ENCODE results near the gene CCDC154. TPM values are rescaled to one million over a fixed set of nuclear protein-coding genes. Genes with fewer than 3 reads are reported as not detected.

CCDC154 gene
- total and polyA plus RNA-seq, 4 experiments from 2014 or later, result 0.13 to 14.7 (median 12.1) TPM; not detected in 1

- intact Hi-C loops (cut with micrococcal nuclease), result no loop called here
- no peak for DNase-seq
- Histone ChIP-seq H3K4me1 (ENCODE audit: insufficient read depth, low read length) (no peaks in the 10 kb centered on the region), H3K27ac (ENCODE audit: low read depth, low read length) (no peak overlapping the region), H3K4me3 (ENCODE audit: low read length in 2 of 2) (no peak overlapping the region), H3K36me3 (ENCODE audit: insufficient read depth, low read length) (peaks cover 35% of the 10 kb centered on the region), H3K27me3 (ENCODE audit: insufficient read depth, low read length) (no peaks in the 10 kb centered on the region), H3K9me3 (ENCODE audit: control insufficient read depth in 1 of 2, low read length in 2 of 2) (no peaks in the 10 kb centered on the region)
- Mint-ChIP-seq H3K36me3 (peaks cover 28 to 36% of the 10 kb centered on the region in 2 donors), H3K9me3 (peaks cover 0 to 2% (median 0%) of the 10 kb centered on the region in 8 donors), H3K4me3 (no peak overlapping the region), H3K27ac (no peak overlapping the region), H3K4me1 (peaks cover 0 to 1% (median 0%) of the 10 kb centered on the region in 4 donors), H3K27me3 (no peaks in the 10 kb centered on the region)
- ChIA-PET CTCF (ENCODE audit: partially characterized antibody) (no interaction called here), POLR2A (ENCODE audit: partially characterized antibody) (interaction anchor here (0.8 kb wide), 1 partner anchor 13 kb away, joined by 5 read pairs; no protein-coding TSS in a partner anchor)
These were observed 50.7 kb downstream of the CCDC154 start for GRCh38 chr16:1393613-1394176.

- peaks cover 26% of the 10 kb centered on the region for H3K36me3 ChIP-seq (ENCODE audit: insufficient read depth, low read length)
- peaks cover 24 to 31% of the 10 kb centered on the region in 2 donors for H3K36me3 Mint-ChIP-seq
- CTCF ChIA-PET (ENCODE audit: partially characterized antibody), result no interaction called here
These were observed 51.5 kb downstream of the CCDC154 start for GRCh38 chr16:1392826-1393225.

GRCh38 chr16:1390239-1390779 is 54.0 kb downstream of the CCDC154 start:
- peaks cover 0 to 1% (median 0%) of the 10 kb centered on the region in 4 donors for H3K4me1 Mint-ChIP-seq
- Histone ChIP-seq H3K9me3 (ENCODE audit: control insufficient read depth in 1 of 2, low read length in 2 of 2) (no peaks in the 10 kb centered on the region), H3K27ac (ENCODE audit: low read depth, low read length) (no peak overlapping the region), H3K36me3 (ENCODE audit: insufficient read depth, low read length) (peaks cover 26% of the 10 kb centered on the region), H3K27me3 (ENCODE audit: insufficient read depth, low read length) (no peaks in the 10 kb centered on the region), H3K4me1 (ENCODE audit: insufficient read depth, low read length) (no peaks in the 10 kb centered on the region), H3K4me3 (ENCODE audit: low read length in 2 of 2) (no peak overlapping the region)
- H3K27me3 Mint-ChIP-seq, result no peaks in the 10 kb centered on the region
- POLR2A ChIA-PET (ENCODE audit: partially characterized antibody), result interaction anchor here (1.2 to 1.6 kb wide), 2 partner anchors 12 to 31 kb away, joined by 3 read pairs; partner anchors contain the start of gene UQCC4
- peaks cover 20 to 33% of the 10 kb centered on the region in 2 donors for H3K36me3 Mint-ChIP-seq
- H3K9me3 Mint-ChIP-seq, result peaks cover 0 to 2% (median 0%) of the 10 kb centered on the region in 8 donors
- peak overlapping the region in 1 of 7 donors; percentile 60 for H3K27ac Mint-ChIP-seq
- CTCF ChIA-PET (ENCODE audit: partially characterized antibody), result no interaction called here
- H3K4me3 Mint-ChIP-seq, result no peak overlapping the region
- intact Hi-C loops (cut with micrococcal nuclease), result no loop called here
- DNase-seq, result no peak

More at GRCh38 chr16:1392826-1393225, 51.5 kb downstream of the CCDC154 start:
- no peak for DNase-seq
- Histone ChIP-seq H3K9me3 (ENCODE audit: control insufficient read depth in 1 of 2, low read length in 2 of 2) (no peaks in the 10 kb centered on the region), H3K4me1 (ENCODE audit: insufficient read depth, low read length) (no peaks in the 10 kb centered on the region), H3K4me3 (ENCODE audit: low read length in 2 of 2) (no peak overlapping the region), H3K27ac (ENCODE audit: low read depth, low read length) (no peak overlapping the region), H3K27me3 (ENCODE audit: insufficient read depth, low read length) (no peaks in the 10 kb centered on the region)
- H3K9me3 Mint-ChIP-seq, result peaks cover 0 to 2% (median 0%) of the 10 kb centered on the region in 8 donors
- POLR2A ChIA-PET (ENCODE audit: partially characterized antibody), result no interaction called here
- intact Hi-C loops (cut with micrococcal nuclease), result no loop called here
- no peaks in the 10 kb centered on the region for H3K27me3 Mint-ChIP-seq
- no peak overlapping the region for H3K4me3 Mint-ChIP-seq
- no peak overlapping the region for H3K27ac Mint-ChIP-seq
- H3K4me1 Mint-ChIP-seq, result peaks cover 0 to 1% (median 0%) of the 10 kb centered on the region in 4 donors

- CTCF ChIA-PET (ENCODE audit: partially characterized antibody), result no interaction called here
These were observed 54.6 kb downstream of the CCDC154 start for GRCh38 chr16:1389762-1390161.

GRCh38 chr16:1387331-1387730 is 57.0 kb downstream of the CCDC154 start:
- intact Hi-C loops (cut with micrococcal nuclease), result no loop called here
- no peak overlapping the region for H3K4me3 Mint-ChIP-seq
- H3K36me3 ChIP-seq (ENCODE audit: insufficient read depth, low read length), result peaks cover 16% of the 10 kb centered on the region
- ChIA-PET CTCF (ENCODE audit: partially characterized antibody) (interaction anchor here (0.7 kb wide), 1 partner anchor 1583 kb away, joined by 3 read pairs; no protein-coding TSS in a partner anchor), POLR2A (ENCODE audit: partially characterized antibody) (no interaction called here)
- H3K27ac ChIP-seq (ENCODE audit: low read depth, low read length), result no peak overlapping the region
- no peak overlapping the region for H3K27ac Mint-ChIP-seq
- no peak for DNase-seq
- no peak overlapping the region for H3K4me3 ChIP-seq (ENCODE audit: low read length in 2 of 2)
- no peaks in the 10 kb centered on the region for H3K4me1 ChIP-seq (ENCODE audit: insufficient read depth, low read length)
- H3K4me1 Mint-ChIP-seq, result peaks cover 0 to 1% (median 0%) of the 10 kb centered on the region in 4 donors
- peaks cover 14 to 23% of the 10 kb centered on the region in 2 donors for H3K36me3 Mint-ChIP-seq
- H3K27me3 Mint-ChIP-seq, result no peaks in the 10 kb centered on the region
- H3K27me3 ChIP-seq (ENCODE audit: insufficient read depth, low read length), result no peaks in the 10 kb centered on the region
- peaks cover 0 to 1% (median 0%) of the 10 kb centered on the region in 8 donors for H3K9me3 Mint-ChIP-seq
- H3K9me3 ChIP-seq (ENCODE audit: control insufficient read depth in 1 of 2, low read length in 2 of 2), result no peaks in the 10 kb centered on the region

More at GRCh38 chr16:1389762-1390161, 54.6 kb downstream of the CCDC154 start:
- Mint-ChIP-seq H3K27ac (no peak overlapping the region), H3K9me3 (peaks cover 0 to 2% (median 0%) of the 10 kb centered on the region in 8 donors), H3K4me1 (peaks cover 0 to 1% (median 0%) of the 10 kb centered on the region in 4 donors), H3K4me3 (no peak overlapping the region), H3K27me3 (no peaks in the 10 kb centered on the region), H3K36me3 (peaks cover 20 to 35% of the 10 kb centered on the region in 2 donors)
- POLR2A ChIA-PET (ENCODE audit: partially characterized antibody), result interaction anchor here (1.2 to 1.6 kb wide), 2 partner anchors 11 to 31 kb away, joined by 3 read pairs; partner anchors contain the start of gene UQCC4
- Histone ChIP-seq H3K4me1 (ENCODE audit: insufficient read depth, low read length) (no peaks in the 10 kb centered on the region), H3K27ac (ENCODE audit: low read depth, low read length) (no peak overlapping the region), H3K9me3 (ENCODE audit: control insufficient read depth in 1 of 2, low read length in 2 of 2) (no peaks in the 10 kb centered on the region), H3K36me3 (ENCODE audit: insufficient read depth, low read length) (peaks cover 26% of the 10 kb centered on the region), H3K4me3 (ENCODE audit: low read length in 2 of 2) (no peak overlapping the region), H3K27me3 (ENCODE audit: insufficient read depth, low read length) (no peaks in the 10 kb centered on the region)
- no peak for DNase-seq
- intact Hi-C loops (cut with micrococcal nuclease), result no loop called here

- peaks cover 8 to 24% of the 10 kb centered on the region in 2 donors for H3K36me3 Mint-ChIP-seq
- H3K9me3 ChIP-seq (ENCODE audit: control insufficient read depth in 1 of 2, low read length in 2 of 2), result no peaks in the 10 kb centered on the region
- H3K9me3 Mint-ChIP-seq, result no peaks in the 10 kb centered on the region
- H3K4me1 Mint-ChIP-seq, result peaks cover 0 to 2% (median 1%) of the 10 kb centered on the region in 4 donors
- H3K4me1 ChIP-seq (ENCODE audit: insufficient read depth, low read length), result peaks cover 2% of the 10 kb centered on the region
- H3K27me3 ChIP-seq (ENCODE audit: insufficient read depth, low read length), result no peaks in the 10 kb centered on the region
- no peaks in the 10 kb centered on the region for H3K27me3 Mint-ChIP-seq
- intact Hi-C loops (cut with micrococcal nuclease), result no loop called here
- ChIA-PET CTCF (ENCODE audit: partially characterized antibody) (no interaction called here), POLR2A (ENCODE audit: partially characterized antibody) (no interaction called here)
- no peak for DNase-seq
- no peak overlapping the region for H3K27ac Mint-ChIP-seq
- no peak overlapping the region for H3K27ac ChIP-seq (ENCODE audit: low read depth, low read length)
- H3K4me3 Mint-ChIP-seq, result no peak overlapping the region
- no peak overlapping the region for H3K4me3 ChIP-seq (ENCODE audit: low read length in 2 of 2)
- H3K36me3 ChIP-seq (ENCODE audit: insufficient read depth, low read length), result peaks cover 17% of the 10 kb centered on the region
These were observed 59.1 kb downstream of the CCDC154 start for GRCh38 chr16:1385232-1385631.

All from CD4-positive, alpha-beta memory T cell (primary cell).